Measurements from ENCODE around the gene SCNN1A. TPM values are rescaled to one million over a fixed set of nuclear protein-coding genes. Genes with fewer than 3 reads are reported as not detected.

SCNN1A gene
- total and polyA plus RNA-seq, 2 of the 4 experiments (the other 2 are of a cell fraction) = 0.41 TPM; not detected in 1

DNA sequence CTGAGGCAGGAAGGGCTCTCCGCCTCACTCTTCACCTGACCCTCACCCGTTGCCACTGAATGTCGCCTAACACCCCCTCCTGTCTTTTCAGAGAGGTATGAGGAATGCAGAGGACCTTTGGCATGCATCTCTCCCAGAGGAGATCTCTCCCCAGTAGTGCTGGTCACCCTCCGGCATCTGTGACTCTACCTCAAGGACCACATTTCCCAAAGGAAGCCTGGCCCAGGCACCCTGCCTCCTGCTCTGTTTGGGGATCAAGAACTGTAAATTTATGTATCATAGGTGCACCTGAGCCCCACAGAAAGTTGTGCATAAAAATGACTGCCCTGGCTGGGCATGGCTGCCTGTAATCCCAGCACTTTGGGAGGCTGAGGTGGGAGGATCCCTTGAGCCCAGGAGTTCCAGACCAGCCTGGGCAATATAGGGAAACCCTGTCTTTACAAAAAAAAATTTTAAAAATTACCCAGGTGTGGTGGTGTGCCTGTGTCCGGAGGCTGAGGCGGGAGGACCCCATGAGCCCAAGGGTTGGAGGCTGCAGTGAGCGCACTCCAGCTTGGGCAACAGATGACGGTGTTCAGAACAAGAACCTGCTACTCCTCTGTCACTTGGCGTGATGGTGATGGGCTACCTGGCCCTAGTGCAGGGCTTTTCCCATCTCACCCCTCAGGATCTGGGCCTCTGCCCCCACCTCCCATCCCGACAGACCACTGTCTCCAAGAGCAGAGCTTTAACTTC is 47.2 kb downstream of the SCNN1A start (continued):
- no peak for TF ChIP-seq RFX5 (IDR thresholded peaks at IDR 0.05; ENCODE audit: low read depth, low read length)

GRCh38 chr12:6327229-6328041 is 47.9 kb downstream of the SCNN1A start:
- Histone ChIP-seq H3K4me2 (ENCODE audit: low read depth, low read length) (no peak overlapping the region), H3K27me3 (ENCODE audit: control insufficient read depth, insufficient read depth, low read length) (no peaks in the 10 kb centered on the region), H3K56ac (ENCODE audit: extremely low read depth, insufficient read depth, low read length) (no peak overlapping the region), H3K36me3 (ENCODE audit: control insufficient read depth, insufficient read depth, low read length) (peaks cover 62% of the 10 kb centered on the region), H2BK120ac (ENCODE audit: low read depth, low read length) (no peak overlapping the region), H3K27ac (ENCODE audit: insufficient read depth, low read length) (no peak overlapping the region), H2BK20ac (ENCODE audit: low read depth, low read length) (no peak overlapping the region), H3K79me1 (ENCODE audit: low read depth in 1 of 2, low read length in 2 of 2) (peaks cover 31 to 75% of the 10 kb centered on the region in 2 experiments), H2BK5ac (ENCODE audit: low read depth, low read length, poor library complexity, severe bottlenecking) (no peak overlapping the region), H2AK5ac (ENCODE audit: low read depth, low read length) (no peak overlapping the region), H3K4me1 (ENCODE audit: control insufficient read depth, insufficient read depth, low read length) (peaks cover 31% of the 10 kb centered on the region), H3K23ac (ENCODE audit: low read depth, low read length) (no peak overlapping the region), H3K9ac (ENCODE audit: low read depth, low read length) (no peak overlapping the region; the same call in 1 of the 2 replicates), H2BK15ac (ENCODE audit: low read depth, low read length) (no peak overlapping the region), H3K14ac (replicated peaks; ENCODE audit: low read depth, low read length) (no peak overlapping the region), H3K18ac (ENCODE audit: low read depth, low read length) (no peak overlapping the region), H3K9me3 (ENCODE audit: control insufficient read depth, insufficient read depth, low read length) (no peaks in the 10 kb centered on the region), H2AFZ (replicated peaks; ENCODE audit: low read length, poor library complexity) (no peak overlapping the region), H3K4me3 (ENCODE audit: insufficient read depth, low read depth, low read length) (no peak overlapping the region), H2AK9ac (replicated peaks; ENCODE audit: low read depth, low read length, poor library complexity) (no peak overlapping the region), H4K91ac (ENCODE audit: insufficient read depth, low read depth, low read length) (no peak overlapping the region), H3K4ac (ENCODE audit: low read depth, low read length) (no peak overlapping the region), H4K8ac (ENCODE audit: low read depth in 2 of 2, low read length in 2 of 2) (0 out of 4 replicates have a peak overlapping the region, but pooled peaks of 1 of the 2 experiments have one; percentile 58), H4K20me1 (ENCODE audit: insufficient read depth, low read length) (peaks cover 31% of the 10 kb centered on the region), H4K5ac (ENCODE audit: low read depth, low read length) (no peak overlapping the region), H3K9me1 (ENCODE audit: insufficient read depth, low read length) (peaks cover 11% of the 10 kb centered on the region)
- in situ Hi-C loops (cut with MboI; ENCODE audit: low sequenced_read_pairs) (loop anchor here (5.0 kb wide), 1 partner anchor 135 kb away; no protein-coding TSS in a partner anchor), dilution Hi-C loops (cut with HindIII; ENCODE audit: low sequenced_read_pairs, unreplicated experiment) (no loop called here), intact Hi-C loops (cut with micrococcal nuclease) (no loop called here)
- ChIA-PET POLR2A (ENCODE audit: unreplicated experiment) (no interaction called here), CTCF (interaction anchor here (1.1 to 1.4 kb wide), 2 partner anchors 14 to 138 kb away, joined by 4 read pairs; partner anchors contain the start of gene TNFRSF1A)
- no peak for ATAC-seq (ENCODE audit: low read depth)
- no TSS peak for BruUV-seq (replicated peaks)
- WGBS, 2 experiments (ENCODE audit: extremely low coverage in 2 of 2, insufficient read length in 1 of 2) = 89% methylated on average over 1 of the region's 33 CpGs; no CpG with 5 or more reads in 1 of the 2 experiments
- no peak for DNase-seq
- no peak for TF ChIP-seq BHLHE40 (IDR thresholded peaks at IDR 0.05; ENCODE audit: low read depth, low read length)
- TF ChIP-seq RFX5 (IDR thresholded peaks at IDR 0.05; ENCODE audit: low read depth, low read length) = no peak
- TF ChIP-seq FOS (IDR thresholded peaks at IDR 0.05; ENCODE audit: low read depth, low read length) = no peak
- TF ChIP-seq USF2 (IDR thresholded peaks at IDR 0.05; ENCODE audit: low read depth, low read length) = no peak
- TF ChIP-seq MAZ (IDR thresholded peaks at IDR 0.05; ENCODE audit: borderline replicate concordance, low read depth, low read length) = no peak
- TF ChIP-seq SMC3 (IDR thresholded peaks at IDR 0.05; ENCODE audit: low read depth, low read length) = no peak
- TF ChIP-seq ELK1 (IDR thresholded peaks at IDR 0.05; ENCODE audit: borderline replicate concordance, low read depth, low read length) = no peak
- TF ChIP-seq NFE2L2 (IDR thresholded peaks at IDR 0.05; ENCODE audit: low read depth, low read length) = no peak
- TF ChIP-seq MAFK (IDR thresholded peaks at IDR 0.05; ENCODE audit: low read depth, low read length) = no peak
- no peak for TF ChIP-seq POLR2A (IDR thresholded peaks at IDR 0.05; ENCODE audit: low read depth, low read length)

Measured in IMR-90 (cell line).